Right ventricle myocardium inferior (tissue), 1 donor: ENCODE results near the gene PDE3A. TPM values are rescaled to one million over a fixed set of nuclear protein-coding genes. Genes with fewer than 3 reads are reported as not detected.

Source experiments
- ATAC-seq: fragments of 200-7000 bp; cut with Tn5 transposase; one replicate; pipeline ENCODE4 v1.9.1; 2020; ENCODE audit warnings: mild to moderate bottlenecking, moderate library complexity
- DNase-seq: peaks from one replicate; pipeline ENCODE4 v3.0.0; 2021; ENCODE audit errors: missing footprints
- intact Hi-C: fragments of 100-400 bp; cut with DNase I; formaldehyde crosslinking; loops from one replicate; pipeline ENCODE4 v1.11.0; 2022
- total RNA-seq: library from RNA; stranded (reverse); fragmentation: NEBNext Ultra II Directional; extraction: Animal tissue kit (Norgen Biotek cat#: 25700); gene quantifications from one replicate; pipeline ENCODE4 v1.2.1, GENCODE V29; 2021
- donor health status: DM: no; HTN: yes; CAD: no; lungs with severe emphysema.

PDE3A gene
- total RNA-seq, 1 donor from 2014 or later, result 152 TPM

DNA sequence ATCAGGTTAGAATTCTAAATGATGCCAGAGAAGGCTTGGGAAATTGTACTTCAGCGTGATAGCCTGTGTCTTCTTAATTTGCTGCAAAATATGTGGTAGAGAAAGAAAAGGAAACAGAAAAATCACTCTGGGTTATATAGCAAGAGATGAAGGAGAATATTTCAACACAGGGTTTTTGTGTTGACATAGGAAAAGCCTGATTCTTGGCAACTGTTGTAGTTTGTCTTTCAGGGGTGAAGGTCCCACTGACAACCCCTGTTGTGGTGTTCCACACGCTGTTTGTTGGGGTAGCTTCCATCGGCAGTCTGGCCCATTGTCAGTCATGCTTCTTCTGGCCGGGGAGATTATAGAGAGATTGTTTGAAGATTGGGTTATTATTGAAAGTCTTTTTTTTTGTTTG lies 313.0 kb downstream of the PDE3A start:
- intact Hi-C loops, result no loop called here
- DNase-seq, result no peak

DNA sequence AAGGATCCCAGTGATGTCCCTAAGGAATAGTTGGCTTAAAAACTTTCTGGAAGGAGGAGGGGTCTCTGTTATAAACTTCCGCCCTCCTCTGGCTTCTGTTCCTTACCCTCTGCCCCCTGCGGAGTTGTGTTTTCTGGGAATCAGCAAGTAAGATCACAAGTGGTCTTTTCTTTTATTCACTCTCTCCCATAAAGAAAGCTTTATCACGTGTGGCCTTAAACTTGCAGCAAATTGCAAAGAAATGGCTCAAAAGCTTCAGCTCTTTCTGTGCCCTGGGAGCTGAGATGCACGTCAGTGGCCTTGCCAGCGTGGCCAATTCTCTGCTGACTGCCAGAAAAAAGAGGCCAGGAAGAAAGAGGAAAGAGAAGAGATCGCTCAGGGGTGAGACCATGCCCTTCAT lies 326.9 kb downstream of the PDE3A start, which contains the start of gene SLCO1C1:
Gene SLCO1C1 (plus strand): TSS at position 101 of the 400 bp plus-strand sequence. CDS start 4,245 bp downstream, outside the sequence.
- no peak for DNase-seq
- ATAC-seq, result no peak
- intact Hi-C loops, result no loop called here

More for the DNA sequence above, 313.0 kb downstream of the PDE3A start:
- no peak for ATAC-seq

GRCh38 chr12:20696181-20696905 lies 328.0 kb downstream of the PDE3A start:
- DNase-seq (peak; percentile 71), ATAC-seq (peak; percentile 84)
- intact Hi-C loops, result no loop called here

DNA sequence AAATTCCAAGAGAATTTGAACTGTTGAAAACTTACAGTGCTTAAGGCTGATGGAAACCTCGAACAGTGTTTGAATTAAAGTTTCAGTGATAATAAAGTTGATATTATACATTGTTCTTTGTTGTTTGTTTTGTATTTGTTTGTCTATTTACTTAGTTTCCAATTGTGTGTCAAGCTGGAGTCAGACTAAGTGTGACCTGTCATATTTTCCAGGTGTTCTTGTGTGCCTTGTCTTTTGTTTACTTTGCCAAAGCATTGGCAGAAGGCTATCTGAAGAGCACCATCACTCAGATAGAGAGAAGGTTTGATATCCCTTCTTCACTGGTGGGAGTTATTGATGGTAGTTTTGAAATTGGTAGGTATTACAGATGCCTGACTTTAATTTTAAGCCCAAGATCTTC lies 332.8 kb downstream of the PDE3A start:
- ATAC-seq (no peak), DNase-seq (no peak)
- intact Hi-C loops, result no loop called here

DNA sequence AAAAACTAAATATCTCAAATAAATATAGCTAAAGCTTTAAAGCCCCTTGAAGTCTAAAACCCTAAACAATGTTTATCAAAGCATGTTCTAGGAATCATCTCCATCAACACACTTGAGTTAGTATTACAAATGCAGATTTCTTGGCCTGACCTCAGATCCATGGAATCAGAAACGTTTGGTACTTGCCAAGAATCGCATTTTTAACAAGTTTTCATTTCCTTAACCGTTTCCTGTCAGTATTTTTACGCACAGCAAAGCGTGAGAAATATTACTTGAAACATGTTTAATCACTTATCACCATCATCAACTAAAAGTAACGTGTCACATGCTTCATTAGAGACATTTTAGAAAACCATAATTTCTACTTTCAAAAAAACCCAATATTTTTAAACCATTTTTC lies 336.5 kb downstream of the PDE3A start:
- ATAC-seq (no peak), DNase-seq (no peak)
- intact Hi-C loops, result no loop called here

- ATAC-seq (no peak), DNase-seq (no peak)
- intact Hi-C loops, result no loop called here
Observed at GRCh38 chr12:20711846-20712245, 343.5 kb downstream of the PDE3A start.

DNA sequence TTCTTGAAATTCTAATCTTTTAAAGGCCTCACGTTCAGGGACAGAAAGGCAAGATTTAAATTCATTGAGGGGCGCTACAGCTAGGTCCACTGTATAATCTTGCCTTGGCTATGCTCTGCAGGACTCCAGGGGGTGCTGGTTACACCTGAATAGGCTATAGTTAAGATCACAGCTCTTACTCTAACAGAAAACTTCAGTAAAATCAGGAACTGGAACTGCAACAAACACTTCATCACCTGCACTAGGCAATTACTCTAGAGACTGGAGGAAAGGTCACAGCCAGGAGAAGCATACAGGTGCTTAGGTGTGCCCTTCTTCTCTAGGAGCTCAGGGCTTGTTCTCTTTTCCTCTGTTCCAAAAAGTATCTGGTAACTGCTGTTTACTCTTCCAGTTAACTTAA lies 347.7 kb downstream of the PDE3A start:
- intact Hi-C loops, result no loop called here
- DNase-seq, result no peak
- ATAC-seq, result no peak

DNA sequence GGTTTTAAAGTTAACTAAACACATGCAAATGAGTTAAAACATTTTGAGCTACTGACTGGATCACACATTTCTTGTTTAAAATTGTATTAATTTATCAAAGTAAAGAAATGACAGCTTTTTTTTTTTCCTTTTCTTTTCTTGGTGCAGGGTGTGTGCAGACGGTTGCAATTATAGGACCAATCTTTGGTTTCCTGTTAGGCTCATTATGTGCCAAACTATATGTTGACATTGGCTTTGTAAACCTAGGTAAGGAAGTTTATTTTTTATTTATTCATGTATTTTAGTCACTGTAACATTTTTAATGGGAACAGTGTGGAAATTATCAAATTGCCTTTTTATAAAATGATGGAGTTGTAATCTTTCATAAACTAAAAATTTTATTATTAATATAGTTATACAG lies 348.6 kb downstream of the PDE3A start:
- intact Hi-C loops, result no loop called here
- ATAC-seq, result no peak

DNA sequence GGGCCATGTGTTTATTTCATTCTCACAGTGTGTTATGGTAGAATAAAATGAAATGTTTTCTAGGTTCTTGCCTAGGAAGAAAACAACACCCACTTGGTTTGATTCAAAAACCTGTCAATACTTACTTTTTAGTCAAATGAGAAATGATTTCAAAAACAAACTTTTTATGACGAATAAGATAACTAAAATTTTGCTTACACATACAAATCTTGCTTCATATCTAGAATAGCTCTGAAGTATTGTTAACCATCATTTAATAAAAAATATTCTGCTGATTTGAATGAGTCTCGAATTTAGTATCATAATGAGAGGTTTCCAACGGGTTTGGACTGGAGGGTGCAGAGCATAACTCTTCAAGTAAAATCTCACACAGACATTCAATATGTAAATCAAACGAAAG lies 350.0 kb downstream of the PDE3A start:
- intact Hi-C loops, result no loop called here
- no peak for DNase-seq
- no peak for ATAC-seq

More for the DNA sequence above, 348.6 kb downstream of the PDE3A start:
- DNase-seq, result no peak

- ATAC-seq (no peak), DNase-seq (no peak)
- intact Hi-C loops, result no loop called here
Observed at GRCh38 chr12:20722142-20722541, 353.8 kb downstream of the PDE3A start.

- intact Hi-C loops, result no loop called here
- DNase-seq (no peak), ATAC-seq (no peak)
Observed at GRCh38 chr12:20731274-20731673, 362.9 kb downstream of the PDE3A start.
